HG02981 (cell line): ENCODE results near the gene DCX.
A peak's percentile ranks its signal among the peaks of the same experiment; 100 is the strongest.
"Not testable (repeated sequence)": the region's sequence is repeated elsewhere in the genome, so short reads cannot be mapped to it uniquely, and the experiment has no call there.

Source experiments
- ATAC-seq: cut with Tn5 transposase; IDR thresholded peaks from one replicate; pipeline ENCODE4 v1.9.1; 2021; ENCODE audit warnings: mild to moderate bottlenecking, moderate library complexity; ENCODE audit not compliant: unreplicated experiment

The DCX gene

GRCh38 chrX:111375747-111376146 lies 36.2 kb downstream of the DCX start:
- no peak for ATAC-seq

- no peak for ATAC-seq
Measured at GRCh38 chrX:111372086-111372485, 39.9 kb downstream of the DCX start.

GRCh38 chrX:111365770-111366325 lies 46.1 kb downstream of the DCX start:
- no peak for ATAC-seq

- no peak for ATAC-seq
Measured at GRCh38 chrX:111363741-111364140, 48.3 kb downstream of the DCX start.

GRCh38 chrX:111361751-111362150 lies 50.2 kb downstream of the DCX start:
- ATAC-seq = no peak

- no peak for ATAC-seq
Measured at GRCh38 chrX:111360839-111361238, 51.2 kb downstream of the DCX start.

- ATAC-seq = no peak
Measured at GRCh38 chrX:111355523-111356115, 56.4 kb downstream of the DCX start.

- ATAC-seq = no peak
Measured at GRCh38 chrX:111354496-111354895, 57.5 kb downstream of the DCX start.

- no peak for ATAC-seq
Measured at GRCh38 chrX:111353793-111354192, 58.2 kb downstream of the DCX start.

GRCh38 chrX:111352424-111352823 lies 59.6 kb downstream of the DCX start:
- peak; percentile 51 for ATAC-seq

GRCh38 chrX:111349934-111350333 lies 62.1 kb downstream of the DCX start:
- no peak for ATAC-seq

- no peak for ATAC-seq
Measured at GRCh38 chrX:111349101-111349500, 62.9 kb downstream of the DCX start.

GRCh38 chrX:111348429-111348828 lies 63.6 kb downstream of the DCX start:
- ATAC-seq = no peak

GRCh38 chrX:111346150-111346549 lies 65.8 kb downstream of the DCX start:
- not testable (repeated sequence) for ATAC-seq

- ATAC-seq = no peak
Measured at GRCh38 chrX:111340054-111340453, 71.9 kb downstream of the DCX start.

GRCh38 chrX:111339212-111339611 lies 72.8 kb downstream of the DCX start:
- ATAC-seq = no peak

- no peak for ATAC-seq
Measured at GRCh38 chrX:111338095-111338698, 73.8 kb downstream of the DCX start.

GRCh38 chrX:111337067-111337637 lies 74.8 kb downstream of the DCX start:
- ATAC-seq = no peak

- no peak for ATAC-seq
Measured at GRCh38 chrX:111336141-111336540, 75.9 kb downstream of the DCX start.

GRCh38 chrX:111329370-111329769 lies 82.6 kb downstream of the DCX start:
- ATAC-seq = no peak

GRCh38 chrX:111328858-111329257 lies 83.1 kb downstream of the DCX start:
- ATAC-seq = no peak

- no peak for ATAC-seq
Measured at GRCh38 chrX:111322231-111322855, 89.6 kb downstream of the DCX start.
